A673 (cell line): ENCODE results near the gene CHRND. TPM values are rescaled to one million over a fixed set of nuclear protein-coding genes. Genes with fewer than 3 reads are reported as not detected.
A peak's percentile ranks its signal among the peaks of the same experiment; 100 is the strongest.

ENCODE experiments used
- BruUV-seq: library from RNA; stranded (reverse); fragments of 400-500 nt; replicated peaks from 2 replicates; lab custom pipeline; 2021; lab: Mats Ljungman, UMichigan
- CTCF ChIA-PET: fragments of 300-600 bp; sonication (Branson Sonifier 250); formaldehyde crosslinking; loops from one replicate; lab custom pipeline; 2022; ENCODE audit warnings: antibody characterized with exemption; lab: Charles Lee
- POLR2A ChIA-PET: fragments of 300-600 bp; sonication (Branson Sonifier 250); formaldehyde crosslinking; loops from one replicate; lab custom pipeline; 2022; ENCODE audit warnings: antibody characterized with exemption; ENCODE audit not compliant: low non-redundant PET; lab: Charles Lee
- DNase-seq: peaks from one replicate; pipeline ENCODE4 v3.0.0-alpha.2; 2015; ENCODE audit warnings: low spot score
- H3K27ac ChIP-seq: fragments of 200-600 bp; sonication (generic); 2 replicates; pipeline ENCODE4 v1.5.1; 2016; ENCODE audit warnings: mixed run types, low read depth, mild to moderate bottlenecking, mixed read lengths, antibody characterized with exemption, low read length; ENCODE audit not compliant: poor library complexity, severe bottlenecking
- H3K27me3 ChIP-seq: fragments of 200-600 bp; sonication (generic); replicated peaks from 2 replicates; pipeline ENCODE4 v1.6.1; 2017; ENCODE audit warnings: mixed run types, low read depth, mild to moderate bottlenecking, mixed read lengths, antibody characterized with exemption, low read length; ENCODE audit not compliant: insufficient read depth, poor library complexity
- H3K36me3 ChIP-seq: fragments of 200-600 bp; sonication (generic); 2 replicates; pipeline ENCODE4 v1.6.1; 2016; ENCODE audit warnings: mixed run types, mild to moderate bottlenecking, mixed read lengths, antibody characterized with exemption, low read length; ENCODE audit not compliant: insufficient read depth, poor library complexity, severe bottlenecking
- H3K4me1 ChIP-seq: fragments of 200-600 bp; sonication (generic); 2 replicates; pipeline ENCODE4 v1.6.1; 2017; ENCODE audit warnings: mixed run types, mild to moderate bottlenecking, mixed read lengths, antibody characterized with exemption, low read length; ENCODE audit not compliant: insufficient read depth, poor library complexity, severe bottlenecking
- H3K4me3 ChIP-seq: fragments of 200-600 bp; sonication (generic); 2 replicates; pipeline ENCODE4 v1.5.1; 2016; ENCODE audit warnings: low read depth, mixed run types, mild to moderate bottlenecking, mixed read lengths, low read length; ENCODE audit not compliant: poor library complexity, severe bottlenecking
- H3K9me3 ChIP-seq: fragments of 200-600 bp; sonication (generic); 2 replicates; pipeline ENCODE4 v1.6.1; 2016; ENCODE audit warnings: mixed run types, low read depth, mild to moderate bottlenecking, mixed read lengths, antibody characterized with exemption, low read length; ENCODE audit not compliant: poor library complexity, severe bottlenecking
- EZH2 ChIP-seq: fragments of 200-600 bp; sonication (generic); IDR thresholded peaks from 2 replicates; pipeline ENCODE4 v1.6.1; 2017; ENCODE audit warnings: borderline replicate concordance, low read depth, mild to moderate bottlenecking, mixed read lengths, antibody characterized with exemption, low read length; ENCODE audit not compliant: poor library complexity, severe bottlenecking
- intact Hi-C: fragments of 100-400 bp; cut with micrococcal nuclease; formaldehyde crosslinking; loops from one replicate; pipeline ENCODE4 v1.10.0; 2022; ENCODE audit not compliant: unreplicated experiment
- total RNA-seq: library from RNA; stranded (reverse); gene quantifications from 2 replicates; pipeline ENCODE4 v1.2.3, GENCODE V29; 2021
- TF ChIP-seq, protein P1 (sequence below): fragments of 300-800, 200-600 bp; sonication (generic); conservative IDR thresholded peaks from 2 replicates; pipeline ENCODE4 v1.5.1; 2017; ENCODE audit warnings: low read depth, mild to moderate bottlenecking, antibody characterized with exemption, low read length, moderate library complexity, mixed read lengths

The CHRND gene
- total RNA-seq, 1 experiment from 2014 or later = not detected

DNA sequence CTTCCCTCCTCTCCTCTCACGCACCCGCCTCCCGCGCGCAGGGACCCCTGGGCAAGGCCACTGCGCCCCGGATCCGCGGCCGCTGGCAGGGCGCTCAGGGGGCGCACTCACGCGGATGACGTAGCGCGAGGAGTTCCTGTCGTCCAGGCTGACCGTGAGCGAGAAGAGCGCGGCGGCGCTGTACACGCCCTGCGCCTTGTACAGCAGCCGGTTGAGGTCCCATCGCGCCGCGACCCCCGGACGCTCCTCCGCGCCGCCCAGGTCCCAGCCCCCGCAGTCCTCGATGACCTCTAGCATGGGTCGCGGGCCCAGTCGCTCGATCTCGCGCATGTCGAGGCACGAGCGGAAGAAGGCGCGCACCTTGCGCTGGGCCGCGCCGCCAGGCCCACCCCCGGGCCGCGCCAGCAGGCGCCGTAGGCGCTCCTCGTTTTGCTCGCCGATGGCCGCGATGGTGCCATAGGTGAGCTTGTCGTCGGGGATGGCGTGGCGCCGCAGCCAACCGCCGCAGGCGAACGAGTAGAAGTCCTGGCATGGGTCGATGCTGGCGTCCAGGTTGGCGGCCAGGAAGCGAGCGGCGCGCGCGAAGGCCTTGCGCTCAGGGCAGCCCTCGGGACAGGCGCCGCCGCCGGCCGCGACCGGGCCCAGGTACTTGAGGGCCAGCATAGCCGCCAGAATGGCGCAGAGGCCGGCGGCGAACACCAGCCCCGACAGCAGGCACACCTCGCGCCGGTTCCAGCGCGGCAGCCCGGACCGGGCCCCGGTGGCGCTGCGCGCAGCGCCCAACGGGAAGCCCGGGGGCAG is 40.0 kb upstream of the CHRND start:
- Histone ChIP-seq H3K9me3 (no peaks in the 10 kb centered on the region), H3K27ac (no peak overlapping the region), H3K36me3 (no peaks in the 10 kb centered on the region), H3K27me3 (peaks cover 50% of the 10 kb centered on the region), H3K4me3 (no peak overlapping the region), H3K4me1 (no peaks in the 10 kb centered on the region)
- ChIA-PET POLR2A (no interaction called here), CTCF (no interaction called here)
- intact Hi-C loops = no loop called here
- no peak for DNase-seq
- no TSS peak for BruUV-seq
- TF ChIP-seq, protein P1, sequence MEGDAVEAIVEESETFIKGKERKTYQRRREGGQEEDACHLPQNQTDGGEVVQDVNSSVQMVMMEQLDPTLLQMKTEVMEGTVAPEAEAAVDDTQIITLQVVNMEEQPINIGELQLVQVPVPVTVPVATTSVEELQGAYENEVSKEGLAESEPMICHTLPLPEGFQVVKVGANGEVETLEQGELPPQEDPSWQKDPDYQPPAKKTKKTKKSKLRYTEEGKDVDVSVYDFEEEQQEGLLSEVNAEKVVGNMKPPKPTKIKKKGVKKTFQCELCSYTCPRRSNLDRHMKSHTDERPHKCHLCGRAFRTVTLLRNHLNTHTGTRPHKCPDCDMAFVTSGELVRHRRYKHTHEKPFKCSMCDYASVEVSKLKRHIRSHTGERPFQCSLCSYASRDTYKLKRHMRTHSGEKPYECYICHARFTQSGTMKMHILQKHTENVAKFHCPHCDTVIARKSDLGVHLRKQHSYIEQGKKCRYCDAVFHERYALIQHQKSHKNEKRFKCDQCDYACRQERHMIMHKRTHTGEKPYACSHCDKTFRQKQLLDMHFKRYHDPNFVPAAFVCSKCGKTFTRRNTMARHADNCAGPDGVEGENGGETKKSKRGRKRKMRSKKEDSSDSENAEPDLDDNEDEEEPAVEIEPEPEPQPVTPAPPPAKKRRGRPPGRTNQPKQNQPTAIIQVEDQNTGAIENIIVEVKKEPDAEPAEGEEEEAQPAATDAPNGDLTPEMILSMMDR = no peak
- TF ChIP-seq EZH2 = peak; percentile 91

DNA sequence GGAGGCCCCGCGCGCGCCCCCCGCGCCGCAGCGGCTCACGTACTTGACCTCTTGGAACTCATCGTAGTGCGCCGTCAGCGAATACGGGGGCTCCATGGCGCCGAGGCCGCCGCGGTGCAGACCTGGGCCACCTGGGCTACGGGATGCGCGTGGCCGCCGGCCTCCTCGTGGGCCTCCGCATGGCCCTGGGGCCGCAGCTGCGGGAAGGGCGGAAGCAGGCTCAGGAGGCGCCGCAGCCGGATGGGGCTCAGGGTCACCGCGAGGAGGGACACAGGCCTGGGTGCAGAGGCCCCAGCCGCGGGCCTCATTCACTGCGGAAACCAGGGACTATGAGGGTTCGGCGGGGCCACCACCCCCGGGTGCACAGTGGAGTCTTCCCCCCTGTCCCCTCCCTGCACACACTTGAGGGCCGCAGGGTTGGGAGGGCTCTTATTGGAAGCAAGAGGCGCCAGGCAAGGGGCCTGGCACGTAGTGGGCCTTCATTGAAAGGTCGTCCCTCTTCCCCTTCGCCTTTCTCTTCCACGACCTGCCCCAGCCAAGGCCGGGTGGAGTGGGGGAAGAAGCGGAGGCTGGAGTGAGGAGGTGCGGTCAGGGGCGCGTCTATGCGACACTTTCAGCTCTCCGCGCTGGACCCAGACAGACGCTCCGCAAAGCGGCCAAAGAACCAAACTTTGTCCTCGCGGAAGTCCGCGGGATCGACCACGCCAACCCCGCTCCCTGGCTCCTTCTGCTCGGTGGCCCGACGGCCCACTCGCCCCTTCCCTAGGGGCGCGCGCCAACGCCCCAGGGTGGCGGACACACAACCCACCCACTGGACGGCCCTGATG is 39.2 kb upstream of the CHRND start:
- TF ChIP-seq EZH2 = peak; percentile 69
- TF ChIP-seq, protein P1 = no peak
- H3K9me3 ChIP-seq = no peaks in the 10 kb centered on the region
- no peak for DNase-seq
- POLR2A ChIA-PET = no interaction called here
- peaks cover 50% of the 10 kb centered on the region for H3K27me3 ChIP-seq
- intact Hi-C loops = no loop called here
- CTCF ChIA-PET = no interaction called here
- H3K36me3 ChIP-seq = no peaks in the 10 kb centered on the region
- BruUV-seq = no TSS peak
- peak overlapping the region; percentile 40 for H3K4me3 ChIP-seq
- no peaks in the 10 kb centered on the region for H3K4me1 ChIP-seq
- H3K27ac ChIP-seq = no peak overlapping the region

DNA sequence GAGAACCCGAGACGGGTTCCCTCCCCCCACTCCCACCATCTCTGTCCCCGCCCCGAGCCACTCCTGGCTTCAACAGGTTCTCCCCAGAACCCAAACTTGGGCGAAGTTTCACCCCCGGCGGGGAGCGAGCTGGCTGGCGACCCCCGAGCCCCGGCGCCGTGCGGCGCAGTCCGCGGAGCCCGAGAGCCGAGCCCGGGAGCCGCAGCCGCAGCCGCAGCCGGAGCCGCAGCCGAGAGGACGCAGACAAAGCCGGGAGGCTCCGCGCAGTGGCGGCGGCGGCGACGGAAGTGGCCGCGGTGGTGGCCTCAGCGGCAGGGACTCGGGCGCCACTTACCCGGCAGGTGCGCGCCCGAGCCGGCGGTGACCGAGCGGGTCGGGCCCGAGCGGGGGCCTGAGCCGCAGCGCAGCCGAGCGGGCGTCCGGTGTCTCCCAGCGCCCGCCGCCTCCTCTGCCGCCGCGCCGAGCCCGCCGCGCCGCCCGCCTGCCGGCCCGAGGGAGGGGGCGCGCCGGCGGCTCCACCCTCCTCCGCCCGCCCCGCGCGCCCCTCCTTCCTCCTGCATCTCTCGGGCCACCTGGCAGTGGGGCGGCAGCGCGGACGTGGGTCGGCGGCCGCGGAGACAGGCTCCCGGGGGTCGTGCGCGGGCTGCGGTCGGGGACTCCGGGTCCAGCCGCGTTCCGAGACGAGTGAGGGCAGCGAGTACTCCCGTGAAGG is 38.4 kb upstream of the CHRND start, which contains the start of gene ECEL1:
TSS of gene ECEL1 (minus strand) at position 450 of the 712 bp plus-strand sequence. CDS start 1,181 bp downstream, outside the sequence.
- intact Hi-C loops = no loop called here
- no peak within 1 kb of the TSS for H3K27ac ChIP-seq
- peaks cover 50% of the 10 kb centered on the region for H3K27me3 ChIP-seq
- H3K36me3 ChIP-seq = no peaks in the 10 kb centered on the region
- DNase-seq = no peak
- H3K4me3 ChIP-seq = peak within 1 kb of the TSS; percentile 40
- peak; percentile 13 for TF ChIP-seq EZH2
- TF ChIP-seq, protein P1 = no peak
- H3K9me3 ChIP-seq = no peaks in the 10 kb centered on the region
- H3K4me1 ChIP-seq = no peaks in the 10 kb centered on the region
- ChIA-PET POLR2A (no interaction called here), CTCF (no interaction called here)
- BruUV-seq = no TSS peak
